ENCODE data around the gene C16orf86. TPM values are rescaled to one million over a fixed set of nuclear protein-coding genes. Genes with fewer than 3 reads are reported as not detected.
A peak's percentile ranks its signal among the peaks of the same experiment; 100 is the strongest.

Gene C16orf86
- total RNA-seq, 4 donors from 2014 or later, result 5.1 to 8.5 (median 7.3) TPM

DNA sequence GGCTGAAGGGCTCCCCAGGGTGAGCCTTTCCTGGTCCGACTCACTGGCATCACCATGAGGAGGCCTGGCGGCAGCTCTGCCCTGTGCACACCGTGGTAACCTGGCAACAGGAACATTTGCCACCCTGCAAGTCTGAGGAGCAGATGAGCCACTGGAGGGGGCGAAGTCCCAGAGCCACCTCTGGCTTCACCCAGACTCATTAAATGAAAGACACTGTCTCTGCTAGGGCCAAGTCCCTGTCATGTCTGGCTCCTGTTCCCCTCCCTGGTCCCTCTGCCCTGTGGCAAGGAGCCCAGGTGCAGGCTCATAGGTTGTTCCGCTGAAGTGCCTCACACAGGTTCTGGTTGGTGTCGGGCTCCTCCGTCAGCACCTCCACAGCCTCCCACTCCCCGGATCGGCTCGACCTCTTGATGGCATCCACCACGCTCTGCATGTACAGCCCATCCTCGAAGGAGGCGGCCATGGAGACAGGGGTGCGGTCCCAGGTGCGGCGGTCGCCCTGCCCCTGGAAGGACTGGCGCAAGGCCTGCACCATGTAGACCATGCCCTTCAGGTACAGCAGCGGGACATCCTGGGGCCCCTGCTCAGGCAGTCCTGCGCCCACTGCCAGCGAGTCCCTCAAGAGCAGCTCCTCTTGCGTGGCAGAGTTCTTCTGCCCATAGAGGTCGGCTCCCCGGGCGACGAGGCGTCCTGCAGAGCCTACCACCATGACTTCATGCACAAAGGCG lies 8.4 kb downstream of the C16orf86 start:
- no peaks in the 10 kb centered on the region for H3K36me3 ChIP-seq
- H3K4me3 ChIP-seq, result no peak overlapping the region
- H3K27me3 ChIP-seq, result no peaks in the 10 kb centered on the region
- no peaks in the 10 kb centered on the region for H3K9me3 ChIP-seq
- ATAC-seq (no peak), DNase-seq (no peak)
- H3K4me1 ChIP-seq, result peaks cover 10 to 23% of the 10 kb centered on the region in 2 donors
- intact Hi-C loops (cut with DNase I; ENCODE audit: low total_unique reads), result loop anchor here (5.0 to 10.0 kb wide), 2 partner anchors 250 to 367 kb away; no protein-coding TSS in a partner anchor
- H3K27ac ChIP-seq, result peak overlapping the region; percentile 50 to 80 (median 73)
- in situ Hi-C loops (cut with MboI; ENCODE audit: low sequenced_read_pairs in 4 of 4), result loop anchor here in 1 of 4 donors (25.0 kb wide), 1 partner anchor 362 kb away; no protein-coding TSS in a partner anchor
- TF ChIP-seq, protein P1, sequence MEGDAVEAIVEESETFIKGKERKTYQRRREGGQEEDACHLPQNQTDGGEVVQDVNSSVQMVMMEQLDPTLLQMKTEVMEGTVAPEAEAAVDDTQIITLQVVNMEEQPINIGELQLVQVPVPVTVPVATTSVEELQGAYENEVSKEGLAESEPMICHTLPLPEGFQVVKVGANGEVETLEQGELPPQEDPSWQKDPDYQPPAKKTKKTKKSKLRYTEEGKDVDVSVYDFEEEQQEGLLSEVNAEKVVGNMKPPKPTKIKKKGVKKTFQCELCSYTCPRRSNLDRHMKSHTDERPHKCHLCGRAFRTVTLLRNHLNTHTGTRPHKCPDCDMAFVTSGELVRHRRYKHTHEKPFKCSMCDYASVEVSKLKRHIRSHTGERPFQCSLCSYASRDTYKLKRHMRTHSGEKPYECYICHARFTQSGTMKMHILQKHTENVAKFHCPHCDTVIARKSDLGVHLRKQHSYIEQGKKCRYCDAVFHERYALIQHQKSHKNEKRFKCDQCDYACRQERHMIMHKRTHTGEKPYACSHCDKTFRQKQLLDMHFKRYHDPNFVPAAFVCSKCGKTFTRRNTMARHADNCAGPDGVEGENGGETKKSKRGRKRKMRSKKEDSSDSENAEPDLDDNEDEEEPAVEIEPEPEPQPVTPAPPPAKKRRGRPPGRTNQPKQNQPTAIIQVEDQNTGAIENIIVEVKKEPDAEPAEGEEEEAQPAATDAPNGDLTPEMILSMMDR (IDR thresholded peaks at IDR 0.05 in 4 of 5, conservative IDR thresholded peaks at IDR 0.05 in 1 of 5), result no peak
- TF ChIP-seq POLR2A (IDR thresholded peaks at IDR 0.05), result no peak

DNA sequence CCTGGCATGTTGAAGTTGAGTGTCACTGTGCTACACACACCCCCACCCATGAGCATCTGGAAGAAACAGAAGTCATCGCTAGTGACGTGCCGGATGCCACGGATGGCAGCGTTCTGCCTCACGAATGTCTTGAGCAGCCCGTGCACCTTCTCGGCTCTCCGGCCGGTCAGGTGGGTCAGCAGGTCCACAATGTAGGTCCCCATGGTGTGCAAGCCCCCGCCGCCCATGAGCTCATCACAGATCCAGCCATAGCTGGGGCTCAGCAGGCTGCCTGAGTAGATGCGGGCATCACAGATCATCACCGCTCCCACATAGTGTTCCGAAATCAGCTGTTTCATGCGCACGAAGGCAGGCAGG lies 8.9 kb downstream of the C16orf86 start:
- H3K9me3 ChIP-seq, result no peaks in the 10 kb centered on the region
- no peak overlapping the region for H3K27ac ChIP-seq
- ATAC-seq (no peak), DNase-seq (no peak)
- in situ Hi-C loops (cut with MboI; ENCODE audit: low sequenced_read_pairs in 4 of 4) (loop anchor here in 1 of 4 donors (25.0 kb wide), 1 partner anchor 362 kb away; no protein-coding TSS in a partner anchor), intact Hi-C loops (cut with DNase I; ENCODE audit: low total_unique reads) (loop anchor here (10.0 kb wide), 1 partner anchor 249 kb away; no protein-coding TSS in a partner anchor)
- H3K4me1 ChIP-seq, result peaks cover 10 to 23% of the 10 kb centered on the region in 2 donors
- no peaks in the 10 kb centered on the region for H3K36me3 ChIP-seq
- no peaks in the 10 kb centered on the region for H3K27me3 ChIP-seq
- TF ChIP-seq, protein P1 (IDR thresholded peaks at IDR 0.05 in 4 of 5, conservative IDR thresholded peaks at IDR 0.05 in 1 of 5), result no peak
- TF ChIP-seq POLR2A (IDR thresholded peaks at IDR 0.05), result no peak
- no peak overlapping the region for H3K4me3 ChIP-seq

DNA sequence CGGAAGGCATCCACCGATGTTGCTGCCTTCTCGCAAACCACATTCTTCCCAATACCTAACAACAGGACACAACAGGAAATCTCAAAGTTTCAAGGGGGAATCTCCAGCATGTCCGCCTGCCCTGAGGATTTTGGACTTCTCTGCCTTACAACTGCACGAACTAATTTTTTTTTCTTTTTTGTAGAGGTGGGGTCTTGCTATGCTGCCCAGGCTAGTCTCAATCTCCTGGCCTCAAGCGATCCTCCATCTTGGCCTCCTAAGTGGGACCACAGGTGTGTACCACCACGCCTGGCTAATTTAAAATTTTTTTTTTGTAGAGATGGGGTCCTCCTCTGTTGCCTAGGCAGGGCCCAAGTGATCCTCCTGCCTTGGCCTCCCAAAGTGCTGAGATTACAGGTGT lies 9.4 kb downstream of the C16orf86 start:
- H3K27me3 ChIP-seq, result no peaks in the 10 kb centered on the region
- no peak for ATAC-seq
- no peak overlapping the region for H3K27ac ChIP-seq
- H3K36me3 ChIP-seq, result no peaks in the 10 kb centered on the region
- TF ChIP-seq, protein P1 (IDR thresholded peaks at IDR 0.05 in 4 of 5, conservative IDR thresholded peaks at IDR 0.05 in 1 of 5), result no peak
- intact Hi-C loops (cut with DNase I; ENCODE audit: low total_unique reads) (loop anchor here (10.0 kb wide), 1 partner anchor 249 kb away; no protein-coding TSS in a partner anchor), in situ Hi-C loops (cut with MboI; ENCODE audit: low sequenced_read_pairs in 4 of 4) (loop anchor here in 1 of 4 donors (25.0 kb wide), 1 partner anchor 361 kb away; no protein-coding TSS in a partner anchor)
- peaks cover 10 to 23% of the 10 kb centered on the region in 2 donors for H3K4me1 ChIP-seq
- H3K4me3 ChIP-seq, result no peak overlapping the region
- no peaks in the 10 kb centered on the region for H3K9me3 ChIP-seq
- no peak for DNase-seq

DNA sequence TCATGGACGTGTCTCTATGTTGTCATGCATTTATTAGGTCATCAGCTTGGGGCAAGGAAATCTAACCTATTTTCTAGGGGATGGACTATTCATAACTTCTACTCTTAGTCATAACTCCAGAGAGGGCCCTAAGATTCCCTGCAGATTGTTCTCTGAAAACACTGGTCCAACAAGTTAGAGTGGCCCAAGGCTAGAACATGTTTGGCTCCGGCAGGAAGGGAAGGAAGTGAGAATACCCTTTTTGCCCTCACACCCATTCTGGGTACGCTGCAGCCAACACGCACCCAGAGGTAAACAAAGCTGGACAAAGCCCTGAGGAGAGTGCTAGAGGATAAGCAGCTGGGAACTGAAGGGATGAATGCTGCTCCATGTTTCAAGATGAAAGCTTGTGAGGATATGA lies 9.9 kb downstream of the C16orf86 start:
- Histone ChIP-seq H3K27ac (no peak overlapping the region), H3K4me3 (no peak overlapping the region), H3K27me3 (no peaks in the 10 kb centered on the region), H3K4me1 (peaks cover 10 to 23% of the 10 kb centered on the region in 2 donors), H3K9me3 (no peaks in the 10 kb centered on the region), H3K36me3 (no peaks in the 10 kb centered on the region)
- no peak for ATAC-seq
- in situ Hi-C loops (cut with MboI; ENCODE audit: low sequenced_read_pairs in 4 of 4) (loop anchor here in 1 of 4 donors (25.0 kb wide), 1 partner anchor 361 kb away; no protein-coding TSS in a partner anchor), intact Hi-C loops (cut with DNase I; ENCODE audit: low total_unique reads) (loop anchor here (10.0 kb wide), 1 partner anchor 248 kb away; no protein-coding TSS in a partner anchor)
- no peak for DNase-seq
- no peak for TF ChIP-seq POLR2A (IDR thresholded peaks at IDR 0.05)
- TF ChIP-seq, protein P1 (IDR thresholded peaks at IDR 0.05 in 4 of 5, conservative IDR thresholded peaks at IDR 0.05 in 1 of 5), result no peak
